IPS-NIHi7 (cell line): Measurements from ENCODE around the gene INPP5J.
"Not testable (repeated sequence)": the region's sequence is repeated elsewhere in the genome, so short reads cannot be mapped to it uniquely, and the experiment has no call there.

ENCODE experiments used
- DNase-seq: peaks from one replicate; pipeline ENCODE4 v3.0.0; 2012; ENCODE audit warnings: mixed read lengths; ENCODE audit errors: extremely low spot score

Gene INPP5J

GRCh38 chr22:31086703-31087330, 35.9 kb upstream of the INPP5J start:
- DNase-seq = no peak

GRCh38 chr22:31087744-31088215, 35.0 kb upstream of the INPP5J start:
- DNase-seq = no peak

- DNase-seq = no peak
These were observed 34.4 kb upstream of the INPP5J start for GRCh38 chr22:31088233-31088986.

- DNase-seq = peak; percentile 44
These were observed 33.3 kb upstream of the INPP5J start for GRCh38 chr22:31089160-31090100.

GRCh38 chr22:31090217-31091085, 32.3 kb upstream of the INPP5J start:
- no peak for DNase-seq

- no peak for DNase-seq
These were observed 31.4 kb upstream of the INPP5J start for GRCh38 chr22:31091106-31091975.

- DNase-seq = no peak
These were observed 30.6 kb upstream of the INPP5J start for GRCh38 chr22:31092161-31092560.

GRCh38 chr22:31093086-31093850, 29.5 kb upstream of the INPP5J start:
- no peak for DNase-seq

GRCh38 chr22:31094021-31094551, 28.7 kb upstream of the INPP5J start:
- no peak for DNase-seq

- no peak for DNase-seq
These were observed 28.0 kb upstream of the INPP5J start for GRCh38 chr22:31094741-31095140.

GRCh38 chr22:31095637-31096249, 27.0 kb upstream of the INPP5J start:
- no peak for DNase-seq

GRCh38 chr22:31096657-31097279, 26.0 kb upstream of the INPP5J start:
- DNase-seq = peak; percentile 52

GRCh38 chr22:31097539-31097938, 25.2 kb upstream of the INPP5J start:
- not testable (repeated sequence) for DNase-seq

GRCh38 chr22:31097941-31098631, 24.7 kb upstream of the INPP5J start:
- no peak for DNase-seq

- peak; percentile 92 for DNase-seq
These were observed 24.1 kb upstream of the INPP5J start for GRCh38 chr22:31098632-31099110.

GRCh38 chr22:31099386-31099785, 23.4 kb upstream of the INPP5J start:
- no peak for DNase-seq
